Endothelial cell (in vitro differentiated cells): Measurements from ENCODE around the gene GLRB. TPM values are rescaled to one million over a fixed set of nuclear protein-coding genes. Genes with fewer than 3 reads are reported as not detected.

Experiments used
- DNase-seq: peaks from one replicate; pipeline ENCODE4 v3.0.0; 2021; ENCODE audit warnings: low spot score
- H3K27ac Mint-ChIP-seq: one replicate; pipeline ENCODE4 v1.8.0; 2021; ENCODE audit warnings: mixed read lengths, inconsistent platforms; ENCODE audit not compliant: unreplicated experiment
- H3K27me3 Mint-ChIP-seq: one replicate; pipeline ENCODE4 v1.8.0; 2021; ENCODE audit warnings: mild to moderate bottlenecking, moderate library complexity, mixed read lengths, inconsistent platforms; ENCODE audit not compliant: unreplicated experiment
- H3K36me3 Mint-ChIP-seq: one replicate; pipeline ENCODE4 v1.8.0; 2021; ENCODE audit warnings: mild to moderate bottlenecking, low read depth, mixed read lengths, inconsistent platforms; ENCODE audit not compliant: unreplicated experiment
- H3K4me1 Mint-ChIP-seq: one replicate; pipeline ENCODE4 v1.8.0; 2021; ENCODE audit warnings: mild to moderate bottlenecking, mixed read lengths, inconsistent platforms; ENCODE audit not compliant: unreplicated experiment
- H3K4me3 Mint-ChIP-seq: one replicate; pipeline ENCODE4 v1.8.0; 2021; ENCODE audit warnings: mild to moderate bottlenecking, mixed read lengths, inconsistent platforms; ENCODE audit not compliant: unreplicated experiment
- H3K9me3 Mint-ChIP-seq: one replicate; pipeline ENCODE4 v1.8.0; 2021; ENCODE audit warnings: mixed read lengths, inconsistent platforms; ENCODE audit not compliant: unreplicated experiment
- total RNA-seq: library from RNA; stranded (reverse); fragmentation: NEBNext Ultra II Directional; extraction: Animal tissue kit (Norgen Biotek cat#: 25700); gene quantifications from one replicate; pipeline ENCODE4 v1.2.1, GENCODE V29; 2021; ENCODE audit not compliant: unreplicated experiment
- TF ChIP-seq, protein P1 (sequence below): fragments of 200-600 bp; sonication (generic); IDR thresholded peaks from one replicate; pipeline ENCODE4 v1.5.0; 2021; ENCODE audit warnings: antibody characterized with exemption; ENCODE audit not compliant: unreplicated experiment

The GLRB gene
- total RNA-seq, 1 donor from 2014 or later: 1.0 TPM

- H3K36me3 Mint-ChIP-seq: no peaks in the 10 kb centered on the region
- TF ChIP-seq, protein P1, sequence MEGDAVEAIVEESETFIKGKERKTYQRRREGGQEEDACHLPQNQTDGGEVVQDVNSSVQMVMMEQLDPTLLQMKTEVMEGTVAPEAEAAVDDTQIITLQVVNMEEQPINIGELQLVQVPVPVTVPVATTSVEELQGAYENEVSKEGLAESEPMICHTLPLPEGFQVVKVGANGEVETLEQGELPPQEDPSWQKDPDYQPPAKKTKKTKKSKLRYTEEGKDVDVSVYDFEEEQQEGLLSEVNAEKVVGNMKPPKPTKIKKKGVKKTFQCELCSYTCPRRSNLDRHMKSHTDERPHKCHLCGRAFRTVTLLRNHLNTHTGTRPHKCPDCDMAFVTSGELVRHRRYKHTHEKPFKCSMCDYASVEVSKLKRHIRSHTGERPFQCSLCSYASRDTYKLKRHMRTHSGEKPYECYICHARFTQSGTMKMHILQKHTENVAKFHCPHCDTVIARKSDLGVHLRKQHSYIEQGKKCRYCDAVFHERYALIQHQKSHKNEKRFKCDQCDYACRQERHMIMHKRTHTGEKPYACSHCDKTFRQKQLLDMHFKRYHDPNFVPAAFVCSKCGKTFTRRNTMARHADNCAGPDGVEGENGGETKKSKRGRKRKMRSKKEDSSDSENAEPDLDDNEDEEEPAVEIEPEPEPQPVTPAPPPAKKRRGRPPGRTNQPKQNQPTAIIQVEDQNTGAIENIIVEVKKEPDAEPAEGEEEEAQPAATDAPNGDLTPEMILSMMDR: no peak
- H3K27ac Mint-ChIP-seq: no peak overlapping the region
- H3K9me3 Mint-ChIP-seq: no peaks in the 10 kb centered on the region
- no peaks in the 10 kb centered on the region for H3K27me3 Mint-ChIP-seq
- no peaks in the 10 kb centered on the region for H3K4me1 Mint-ChIP-seq
- no peak for DNase-seq
- H3K4me3 Mint-ChIP-seq: no peak overlapping the region
Measured at GRCh38 chr4:157095716-157096115, 19.8 kb downstream of the GLRB start.

GRCh38 chr4:157096439-157096838 is 20.5 kb downstream of the GLRB start:
- Mint-ChIP-seq H3K9me3 (no peaks in the 10 kb centered on the region), H3K27me3 (no peaks in the 10 kb centered on the region), H3K4me3 (no peak overlapping the region), H3K4me1 (no peaks in the 10 kb centered on the region), H3K27ac (no peak overlapping the region), H3K36me3 (no peaks in the 10 kb centered on the region)
- DNase-seq: no peak
- TF ChIP-seq, protein P1: no peak

DNA sequence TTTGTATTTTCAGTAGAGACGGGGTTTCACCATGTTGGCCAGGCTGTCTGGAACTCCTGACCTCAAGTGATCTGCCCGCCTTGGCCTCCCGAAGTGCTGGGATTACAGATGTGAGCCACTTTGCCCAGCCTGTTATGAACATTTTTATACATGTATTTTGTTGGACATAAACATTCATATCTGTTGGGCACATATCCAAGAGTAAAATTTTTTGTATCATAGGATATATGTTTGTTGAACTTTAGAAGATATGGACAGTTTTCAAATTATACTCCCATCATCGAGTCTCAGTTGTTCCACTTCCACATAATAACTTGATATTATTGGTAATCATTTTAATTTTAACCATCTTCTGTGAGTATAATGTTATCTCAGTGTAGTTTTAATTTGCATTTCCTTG is 23.6 kb downstream of the GLRB start:
- TF ChIP-seq, protein P1: no peak
- no peaks in the 10 kb centered on the region for H3K9me3 Mint-ChIP-seq
- no peak overlapping the region for H3K4me3 Mint-ChIP-seq
- H3K27me3 Mint-ChIP-seq: no peaks in the 10 kb centered on the region
- no peak for DNase-seq
- no peaks in the 10 kb centered on the region for H3K4me1 Mint-ChIP-seq
- no peaks in the 10 kb centered on the region for H3K36me3 Mint-ChIP-seq
- H3K27ac Mint-ChIP-seq: no peak overlapping the region

GRCh38 chr4:157104541-157104940 is 28.6 kb downstream of the GLRB start:
- Mint-ChIP-seq H3K36me3 (no peaks in the 10 kb centered on the region), H3K4me3 (no peak overlapping the region), H3K27ac (no peak overlapping the region), H3K9me3 (no peaks in the 10 kb centered on the region), H3K27me3 (no peaks in the 10 kb centered on the region), H3K4me1 (no peaks in the 10 kb centered on the region)
- TF ChIP-seq, protein P1: no peak
- DNase-seq: no peak

DNA sequence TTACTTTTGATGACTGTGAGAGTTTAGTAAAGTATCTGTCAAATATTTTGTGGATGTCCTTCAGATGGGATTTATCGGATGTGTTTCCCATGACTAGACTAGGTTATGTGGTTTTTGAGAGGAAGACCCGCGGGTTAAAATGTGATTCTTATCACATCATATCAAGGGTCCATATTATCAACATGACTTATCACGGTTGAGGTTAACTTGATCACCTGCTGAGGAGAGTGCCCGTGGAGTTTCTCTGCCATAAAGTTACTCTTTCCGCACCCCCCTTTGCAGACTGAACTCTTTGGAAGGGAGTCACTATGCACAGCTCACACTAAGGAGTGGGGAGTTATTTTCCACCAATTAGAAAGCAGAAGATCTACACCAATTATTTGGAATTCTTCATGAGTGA is 38.7 kb downstream of the GLRB start:
- Mint-ChIP-seq H3K4me1 (no peaks in the 10 kb centered on the region), H3K9me3 (no peaks in the 10 kb centered on the region)

More for the DNA sequence above, 38.7 kb downstream of the GLRB start:
- no peaks in the 10 kb centered on the region for H3K27me3 Mint-ChIP-seq
- H3K4me3 Mint-ChIP-seq: no peak overlapping the region
- DNase-seq: no peak
- H3K27ac Mint-ChIP-seq: no peak overlapping the region
- no peaks in the 10 kb centered on the region for H3K36me3 Mint-ChIP-seq
- TF ChIP-seq, protein P1: no peak
